ENCODE measurements around the gene SH2B3. TPM values are rescaled to one million over a fixed set of nuclear protein-coding genes. Genes with fewer than 3 reads are reported as not detected.

Gene SH2B3
- total and polyA plus RNA-seq, 8 donors = 2.5 to 21.7 (median 8.8) TPM

DNA sequence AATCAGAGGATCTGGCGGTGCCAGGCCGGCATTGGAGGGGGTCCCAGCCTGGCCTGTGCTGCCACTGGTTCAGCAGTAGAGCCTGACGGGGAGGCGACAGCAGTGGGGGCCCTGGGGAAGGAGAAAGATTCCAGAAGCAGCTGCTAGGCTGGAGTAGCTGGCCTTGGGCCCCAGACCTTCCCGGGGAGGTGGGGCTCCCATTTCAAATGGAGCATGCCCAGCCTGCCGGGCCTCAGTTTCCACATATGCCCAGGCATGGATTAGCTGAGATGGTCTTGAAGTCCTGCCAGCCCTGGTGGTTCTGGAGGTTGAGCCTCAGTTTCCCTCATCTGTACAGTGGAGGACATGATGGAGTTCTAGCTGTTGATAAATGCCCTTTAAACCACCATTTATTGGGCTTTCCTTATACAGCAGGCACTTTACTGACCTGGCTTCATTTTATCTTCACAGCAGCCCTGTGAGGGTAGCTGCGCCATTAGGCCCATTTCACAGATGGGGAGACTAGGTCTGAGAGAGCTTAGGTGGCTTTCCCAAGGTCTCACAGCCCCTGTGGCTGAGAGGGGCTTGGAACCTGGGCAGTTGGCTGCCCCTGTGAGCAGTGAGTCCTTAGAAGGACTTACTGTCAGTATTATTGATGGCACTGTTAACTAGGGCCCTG is 21.8 kb downstream of the SH2B3 start:
- peak overlapping the region in 3 of 5 donors; percentile 78 to 83 (median 81) for H3K27ac ChIP-seq
- H3K36me3 ChIP-seq = no peaks in the 10 kb centered on the region
- intact Hi-C loops (cut with DNase I; ENCODE audit: low total_unique reads) = no loop called here
- no peaks in the 10 kb centered on the region for H3K27me3 ChIP-seq
- peaks cover 29 to 86% (median 63%) of the 10 kb centered on the region in 4 donors for H3K4me1 ChIP-seq
- H3K9me3 ChIP-seq = no peaks in the 10 kb centered on the region
- 91 to 96% (median 95%) methylated on average over 7 of the region's 7 CpGs for WGBS, 5 donors
- TF ChIP-seq POLR2A (IDR thresholded peaks at IDR 0.05) (no peak), POLR2AphosphoS5 (IDR thresholded peaks at IDR 0.05) (no peak), EP300 (IDR thresholded peaks at IDR 0.05) (no peak)
- TF ChIP-seq, protein P1, sequence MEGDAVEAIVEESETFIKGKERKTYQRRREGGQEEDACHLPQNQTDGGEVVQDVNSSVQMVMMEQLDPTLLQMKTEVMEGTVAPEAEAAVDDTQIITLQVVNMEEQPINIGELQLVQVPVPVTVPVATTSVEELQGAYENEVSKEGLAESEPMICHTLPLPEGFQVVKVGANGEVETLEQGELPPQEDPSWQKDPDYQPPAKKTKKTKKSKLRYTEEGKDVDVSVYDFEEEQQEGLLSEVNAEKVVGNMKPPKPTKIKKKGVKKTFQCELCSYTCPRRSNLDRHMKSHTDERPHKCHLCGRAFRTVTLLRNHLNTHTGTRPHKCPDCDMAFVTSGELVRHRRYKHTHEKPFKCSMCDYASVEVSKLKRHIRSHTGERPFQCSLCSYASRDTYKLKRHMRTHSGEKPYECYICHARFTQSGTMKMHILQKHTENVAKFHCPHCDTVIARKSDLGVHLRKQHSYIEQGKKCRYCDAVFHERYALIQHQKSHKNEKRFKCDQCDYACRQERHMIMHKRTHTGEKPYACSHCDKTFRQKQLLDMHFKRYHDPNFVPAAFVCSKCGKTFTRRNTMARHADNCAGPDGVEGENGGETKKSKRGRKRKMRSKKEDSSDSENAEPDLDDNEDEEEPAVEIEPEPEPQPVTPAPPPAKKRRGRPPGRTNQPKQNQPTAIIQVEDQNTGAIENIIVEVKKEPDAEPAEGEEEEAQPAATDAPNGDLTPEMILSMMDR (IDR thresholded peaks at IDR 0.05) = no peak
- no peak for DNase-seq
- no peak overlapping the region for H3K4me3 ChIP-seq

DNA sequence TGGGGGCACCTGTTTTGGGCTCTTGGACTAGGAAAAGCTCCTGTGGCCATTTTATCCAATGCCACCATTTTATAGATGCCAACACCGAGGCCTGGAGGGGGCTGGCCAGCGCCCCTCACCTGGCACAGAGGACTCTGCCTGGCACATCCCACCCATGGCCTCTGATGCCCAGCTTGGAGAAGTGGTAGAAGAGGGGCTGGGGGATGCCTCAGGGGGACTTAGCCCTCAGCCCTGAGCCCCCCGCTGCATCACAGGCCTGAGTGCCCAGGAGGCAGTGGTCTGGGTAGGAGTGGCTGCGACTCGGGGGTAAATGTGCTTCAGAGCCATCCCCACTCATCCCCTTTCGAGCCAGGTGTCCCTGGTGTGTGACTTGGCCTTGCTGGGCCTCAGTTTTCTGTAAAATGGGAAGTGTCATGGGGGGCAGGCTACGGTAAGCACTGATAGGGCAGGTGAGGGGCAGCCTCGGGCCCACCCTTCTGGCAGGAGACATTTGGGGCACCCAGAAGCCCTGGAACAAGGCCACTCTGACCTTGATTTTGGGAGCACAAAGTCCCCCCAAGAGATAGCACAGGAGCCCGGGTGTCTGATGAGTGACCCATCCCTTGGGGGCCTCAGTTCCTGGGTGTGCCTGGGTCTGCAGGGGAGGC is 22.5 kb downstream of the SH2B3 start:
- WGBS, 5 donors = 79 to 91% (median 85%) methylated on average over 3 to 9 of the region's 9 CpGs
- Histone ChIP-seq H3K27ac (peak overlapping the region; percentile 44 to 83 (median 78)), H3K36me3 (no peaks in the 10 kb centered on the region), H3K9me3 (no peaks in the 10 kb centered on the region), H3K4me1 (peaks cover 29 to 92% (median 67%) of the 10 kb centered on the region in 4 donors), H3K4me3 (peak overlapping the region in 1 of 4 donors; percentile 2), H3K27me3 (no peaks in the 10 kb centered on the region)
- no peak for DNase-seq
- TF ChIP-seq EP300 (IDR thresholded peaks at IDR 0.05) (no peak), POLR2AphosphoS5 (IDR thresholded peaks at IDR 0.05) (no peak), POLR2A (IDR thresholded peaks at IDR 0.05) (no peak)
- TF ChIP-seq, protein P1 (IDR thresholded peaks at IDR 0.05) = no peak
- intact Hi-C loops (cut with DNase I; ENCODE audit: low total_unique reads) = no loop called here

DNA sequence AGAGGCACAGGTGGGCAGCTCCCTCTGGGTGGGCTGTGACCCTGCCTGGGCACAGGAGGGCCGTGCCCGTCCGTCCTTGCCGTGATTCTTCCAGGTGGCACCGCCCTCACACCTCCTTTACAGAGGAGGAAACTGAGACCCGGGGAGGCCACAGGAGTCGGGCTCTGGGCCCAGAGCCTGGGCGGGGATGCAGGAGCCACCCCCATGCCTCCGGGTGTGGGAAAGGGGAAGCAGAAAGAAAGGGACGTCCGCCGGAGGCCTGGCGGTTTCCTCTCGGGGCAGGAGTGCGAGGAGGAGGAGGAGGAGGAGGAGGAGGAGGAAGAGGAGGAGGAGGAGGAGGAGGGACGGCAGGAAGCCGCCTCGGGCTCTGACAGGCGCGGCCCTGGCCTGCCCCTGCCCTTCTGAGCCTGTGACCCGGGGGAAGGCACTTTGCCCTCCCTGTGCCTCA is 23.0 kb downstream of the SH2B3 start:
- intact Hi-C loops (cut with DNase I; ENCODE audit: low total_unique reads) = no loop called here
- Histone ChIP-seq H3K9me3 (no peaks in the 10 kb centered on the region), H3K27ac (peak overlapping the region; percentile 44 to 83 (median 78)), H3K4me3 (peak overlapping the region in 2 of 4 donors; percentile 2 to 25), H3K4me1 (peaks cover 30 to 98% (median 72%) of the 10 kb centered on the region in 4 donors), H3K36me3 (no peaks in the 10 kb centered on the region), H3K27me3 (no peaks in the 10 kb centered on the region)
- TF ChIP-seq POLR2A (IDR thresholded peaks at IDR 0.05) (no peak), POLR2AphosphoS5 (IDR thresholded peaks at IDR 0.05) (no peak)
- TF ChIP-seq, protein P1 (IDR thresholded peaks at IDR 0.05) = no peak
- WGBS, 5 donors = 39 to 71% (median 58%) methylated on average over 14 to 19 of the region's 21 CpGs
- DNase-seq = no peak

DNA sequence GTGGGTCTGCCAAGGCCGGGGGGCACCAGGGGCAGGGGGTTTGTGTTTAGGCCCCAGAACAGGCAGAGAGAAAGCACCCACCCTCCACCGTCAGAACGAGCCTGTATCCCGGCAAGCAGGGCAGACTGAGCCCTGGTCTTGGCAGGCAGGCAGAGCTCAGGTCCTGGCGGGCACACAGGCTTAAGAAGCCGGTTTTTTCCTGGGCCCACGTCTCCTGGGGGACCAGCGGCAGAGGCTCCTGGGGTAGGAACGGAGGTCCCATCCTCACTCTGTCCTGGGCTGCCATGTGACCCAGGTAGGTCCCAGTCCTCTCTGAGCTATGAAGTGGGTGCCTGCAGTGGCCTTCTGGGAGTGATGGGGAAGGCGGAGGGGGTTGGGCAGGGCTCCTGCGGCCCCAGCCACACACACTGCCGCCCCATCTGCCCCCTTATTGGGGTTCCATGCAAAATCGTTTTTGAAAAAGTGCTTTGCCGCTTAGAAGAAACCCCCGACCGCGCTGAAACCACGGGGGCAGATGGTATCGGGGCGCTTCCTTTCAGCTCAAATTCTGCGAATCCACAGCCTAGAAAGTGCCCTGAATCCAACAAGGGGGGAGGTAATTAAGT is 24.2 kb downstream of the SH2B3 start:
- Histone ChIP-seq H3K27ac (peak overlapping the region; percentile 49 to 83 (median 78)), H3K27me3 (no peaks in the 10 kb centered on the region), H3K9me3 (no peaks in the 10 kb centered on the region), H3K36me3 (no peaks in the 10 kb centered on the region), H3K4me3 (peak overlapping the region in 2 of 4 donors; percentile 5 to 25), H3K4me1 (peaks cover 42 to 99% (median 76%) of the 10 kb centered on the region in 4 donors)
- DNase-seq = no peak
- intact Hi-C loops (cut with DNase I; ENCODE audit: low total_unique reads) = no loop called here
- 50 to 71% (median 66%) methylated on average over 19 to 21 of the region's 21 CpGs for WGBS, 5 donors
- TF ChIP-seq, protein P1 (IDR thresholded peaks at IDR 0.05) = no peak
- no peak for TF ChIP-seq POLR2A (IDR thresholded peaks at IDR 0.05)
- TF ChIP-seq EP300 (IDR thresholded peaks at IDR 0.05) = no peak
- TF ChIP-seq POLR2AphosphoS5 (IDR thresholded peaks at IDR 0.05) = no peak
